Activated CD8-positive, alpha-beta memory T cell treated with anti-CD3 and anti-CD28 coated beads, Interleukin-2, amount 50 U/mL, for 1 hour (primary cell): ENCODE results near the gene USP40.
"Not testable (repeated sequence)": the region's sequence is repeated elsewhere in the genome, so short reads cannot be mapped to it uniquely, and the experiment has no call there.

Experiments used
- DNase-seq: peaks from one replicate; pipeline ENCODE4 v3.0.0-alpha.2; 2020; ENCODE audit errors: extremely low read depth

Gene USP40

GRCh38 chr2:233566141-233566956 lies at the start of gene USP40:
USP40 (minus strand) TSS chr2:233566782; CDS start chr2:233565554, 1,228 bp downstream.
- DNase-seq = no peak

- no peak for DNase-seq
Observed at GRCh38 chr2:233611284-233611683, 44.7 kb upstream of the USP40 start.

- no peak for DNase-seq
Observed at GRCh38 chr2:233605680-233606079, 39.1 kb upstream of the USP40 start.

GRCh38 chr2:233604826-233605225 lies 38.2 kb upstream of the USP40 start:
- DNase-seq = no peak

GRCh38 chr2:233603520-233603919 lies 36.9 kb upstream of the USP40 start:
- DNase-seq = no peak

GRCh38 chr2:233602076-233602475 lies 35.5 kb upstream of the USP40 start:
- no peak for DNase-seq

GRCh38 chr2:233600386-233600785 lies 33.8 kb upstream of the USP40 start:
- DNase-seq = no peak

- no peak for DNase-seq
Observed at GRCh38 chr2:233598952-233599351, 32.4 kb upstream of the USP40 start.

GRCh38 chr2:233597522-233597921 lies 30.9 kb upstream of the USP40 start:
- no peak for DNase-seq

- DNase-seq = no peak
Observed at GRCh38 chr2:233593201-233593600, 26.6 kb upstream of the USP40 start.

GRCh38 chr2:233592706-233593105 lies 26.1 kb upstream of the USP40 start:
- not testable (repeated sequence) for DNase-seq

- no peak for DNase-seq
Observed at GRCh38 chr2:233588400-233588799, 21.8 kb upstream of the USP40 start.

GRCh38 chr2:233584210-233584609 lies 17.6 kb upstream of the USP40 start:
- DNase-seq = no peak

- not testable (repeated sequence) for DNase-seq
Observed at GRCh38 chr2:233583217-233583965, 16.8 kb upstream of the USP40 start.

GRCh38 chr2:233577341-233577740 lies 10.8 kb upstream of the USP40 start:
- not testable (repeated sequence) for DNase-seq

- no peak for DNase-seq
Observed at GRCh38 chr2:233572468-233572867, 5.9 kb upstream of the USP40 start.

- no peak for DNase-seq
Observed at GRCh38 chr2:233571462-233571861, 4.9 kb upstream of the USP40 start.

GRCh38 chr2:233571001-233571400 lies 4.4 kb upstream of the USP40 start:
- no peak for DNase-seq

- no peak for DNase-seq
Observed at GRCh38 chr2:233565685-233566140, 869 bp downstream of the USP40 start.

- DNase-seq = no peak
Observed at GRCh38 chr2:233563663-233564430, 2.7 kb downstream of the USP40 start.

- no peak for DNase-seq
Observed at GRCh38 chr2:233556881-233557736, 9.5 kb downstream of the USP40 start.
